ENCODE data around the gene TJP3. TPM values are rescaled to one million over a fixed set of nuclear protein-coding genes. Genes with fewer than 3 reads are reported as not detected.

Gene TJP3
- total and polyA plus RNA-seq, 2 experiments from 2014 or later: 23.7 to 49.2 TPM

DNA sequence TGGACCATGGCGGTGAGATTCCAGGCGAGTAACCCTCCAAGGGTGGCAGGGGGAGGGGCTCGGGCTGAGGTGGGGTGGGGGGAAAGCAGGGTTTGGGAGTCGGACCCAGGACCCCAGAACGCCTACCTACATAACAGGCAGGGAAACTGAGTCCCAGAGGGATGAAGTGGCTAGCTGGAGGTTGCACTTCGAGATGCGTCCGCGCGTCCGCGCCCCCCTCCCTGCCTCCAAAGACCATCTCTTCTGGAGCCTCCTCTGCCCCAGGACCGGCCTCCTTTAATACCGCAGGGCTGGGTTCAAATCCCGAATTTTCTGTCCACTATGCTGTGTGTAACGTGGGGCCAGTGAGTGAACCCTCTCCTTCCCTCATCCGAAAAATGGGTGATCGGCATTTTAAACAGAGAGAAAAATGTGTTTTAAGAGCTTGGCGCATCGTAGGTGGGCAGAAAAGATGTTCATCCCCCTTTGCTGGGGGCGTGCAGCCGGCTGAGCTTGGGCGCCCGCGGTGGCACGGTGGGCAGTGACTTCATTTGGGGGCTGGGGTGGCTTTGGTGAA is 13.8 kb downstream of the TJP3 start:
- Histone ChIP-seq H3K9me3 (ENCODE audit: low read depth) (no peaks in the 10 kb centered on the region), H3K9me2 (replicated peaks; ENCODE audit: insufficient read depth) (no peaks in the 10 kb centered on the region), H2AFZ (no peak overlapping the region), H3K27ac (peak overlapping the region; percentile 65), H3K4me1 (ENCODE audit: insufficient read depth) (peaks cover 9% of the 10 kb centered on the region), H3K4me3 (peak overlapping the region; percentile 61), H3K4me2 (peak overlapping the region; percentile 79), H4K20me1 (ENCODE audit: insufficient read depth, poor library complexity, severe bottlenecking) (peaks cover 19% of the 10 kb centered on the region), H3K36me3 (replicated peaks; ENCODE audit: insufficient read depth, low read depth) (no peaks in the 10 kb centered on the region), H3K27me3 (no peaks in the 10 kb centered on the region), H3K79me2 (peaks cover 23% of the 10 kb centered on the region)
- DNase-seq (ENCODE audit: low spot score): no peak
- WGBS (ENCODE audit: low lambda C conversion rate, missing lambda C conversion rate): 5% methylated on average over 21 of the region's 26 CpGs
- no peak for TF ChIP-seq EZH2phosphoT487 (IDR thresholded peaks at IDR 0.05; ENCODE audit: low read depth, severe bottlenecking, unreplicated experiment)
- TF ChIP-seq, protein P1, sequence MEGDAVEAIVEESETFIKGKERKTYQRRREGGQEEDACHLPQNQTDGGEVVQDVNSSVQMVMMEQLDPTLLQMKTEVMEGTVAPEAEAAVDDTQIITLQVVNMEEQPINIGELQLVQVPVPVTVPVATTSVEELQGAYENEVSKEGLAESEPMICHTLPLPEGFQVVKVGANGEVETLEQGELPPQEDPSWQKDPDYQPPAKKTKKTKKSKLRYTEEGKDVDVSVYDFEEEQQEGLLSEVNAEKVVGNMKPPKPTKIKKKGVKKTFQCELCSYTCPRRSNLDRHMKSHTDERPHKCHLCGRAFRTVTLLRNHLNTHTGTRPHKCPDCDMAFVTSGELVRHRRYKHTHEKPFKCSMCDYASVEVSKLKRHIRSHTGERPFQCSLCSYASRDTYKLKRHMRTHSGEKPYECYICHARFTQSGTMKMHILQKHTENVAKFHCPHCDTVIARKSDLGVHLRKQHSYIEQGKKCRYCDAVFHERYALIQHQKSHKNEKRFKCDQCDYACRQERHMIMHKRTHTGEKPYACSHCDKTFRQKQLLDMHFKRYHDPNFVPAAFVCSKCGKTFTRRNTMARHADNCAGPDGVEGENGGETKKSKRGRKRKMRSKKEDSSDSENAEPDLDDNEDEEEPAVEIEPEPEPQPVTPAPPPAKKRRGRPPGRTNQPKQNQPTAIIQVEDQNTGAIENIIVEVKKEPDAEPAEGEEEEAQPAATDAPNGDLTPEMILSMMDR (IDR thresholded peaks at IDR 0.05; ENCODE audit: poor library complexity): no peak
- TF ChIP-seq EZH2 (IDR thresholded peaks at IDR 0.05; ENCODE audit: borderline replicate concordance): no peak

DNA sequence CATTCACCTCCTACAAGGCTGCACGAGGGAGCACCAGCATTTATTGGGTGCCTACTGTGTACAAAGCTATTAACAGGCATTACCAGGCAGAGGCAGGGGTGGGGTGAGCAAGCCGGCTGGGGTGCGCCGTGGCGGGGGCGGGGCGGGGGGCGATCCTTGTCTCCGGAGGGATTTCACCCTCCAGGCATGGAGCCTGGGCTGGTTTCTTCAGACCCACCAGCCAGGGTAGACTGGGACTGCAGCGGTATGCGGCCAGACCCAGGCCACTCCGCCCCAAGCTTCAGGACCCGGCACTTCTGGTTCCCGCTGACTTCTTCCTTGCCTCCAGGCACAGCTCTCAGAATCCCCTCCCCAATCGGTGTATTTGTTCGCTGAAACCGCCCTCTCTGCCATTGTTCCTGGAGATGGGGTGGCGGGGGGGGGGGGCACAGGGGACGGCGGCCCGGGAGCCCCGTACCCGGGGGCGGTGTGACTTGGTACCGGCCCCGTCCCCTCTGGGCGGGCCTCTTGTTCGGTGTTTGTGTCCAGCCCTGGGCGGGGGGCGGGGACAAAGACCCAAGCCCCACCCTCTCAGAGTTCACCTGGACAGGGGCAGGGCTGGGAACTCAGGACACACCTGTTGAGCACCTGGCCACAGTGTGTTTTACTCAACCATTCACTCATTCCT is 14.4 kb downstream of the TJP3 start:
- H2AFZ ChIP-seq: no peak overlapping the region

DNA sequence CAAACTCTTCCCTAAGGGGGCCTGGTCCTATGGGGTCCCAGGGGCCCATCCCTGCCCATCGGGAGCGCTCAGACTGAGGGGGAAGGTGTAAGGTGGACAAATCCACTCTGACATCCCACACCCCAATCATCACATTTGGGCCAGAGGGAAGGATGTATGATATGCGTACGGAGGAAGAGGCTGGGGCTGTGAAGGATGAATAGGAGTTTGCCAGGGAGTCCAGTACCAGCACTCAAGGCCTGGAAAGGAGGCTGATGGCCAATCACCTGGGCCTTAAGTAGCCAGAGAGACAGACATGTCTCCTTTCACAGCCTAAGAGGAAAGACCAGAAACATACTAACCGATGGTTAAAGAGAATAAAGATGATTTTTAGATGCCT is 14.9 kb downstream of the TJP3 start:
- Histone ChIP-seq H3K4me3 (no peak overlapping the region), H3K4me1 (ENCODE audit: insufficient read depth) (peaks cover 9% of the 10 kb centered on the region), H3K79me2 (peaks cover 26% of the 10 kb centered on the region), H3K36me3 (replicated peaks; ENCODE audit: insufficient read depth, low read depth) (no peaks in the 10 kb centered on the region), H2AFZ (no peak overlapping the region), H3K9me2 (replicated peaks; ENCODE audit: insufficient read depth) (no peaks in the 10 kb centered on the region), H3K9me3 (ENCODE audit: low read depth) (no peaks in the 10 kb centered on the region), H3K4me2 (peak overlapping the region; percentile 79), H3K27ac (peak overlapping the region; percentile 65), H3K27me3 (no peaks in the 10 kb centered on the region), H4K20me1 (ENCODE audit: insufficient read depth, poor library complexity, severe bottlenecking) (peaks cover 19% of the 10 kb centered on the region)
- TF ChIP-seq EZH2phosphoT487 (IDR thresholded peaks at IDR 0.05; ENCODE audit: low read depth, severe bottlenecking, unreplicated experiment) (no peak), EZH2 (IDR thresholded peaks at IDR 0.05; ENCODE audit: borderline replicate concordance) (no peak)
- TF ChIP-seq, protein P1 (IDR thresholded peaks at IDR 0.05; ENCODE audit: poor library complexity): no peak
- 61% methylated on average over 5 of the region's 5 CpGs for WGBS (ENCODE audit: low lambda C conversion rate, missing lambda C conversion rate)
- no peak for DNase-seq (ENCODE audit: low spot score)

More for the DNA sequence above, 14.4 kb downstream of the TJP3 start:
- peak overlapping the region; percentile 65 for H3K27ac ChIP-seq
- H3K4me1 ChIP-seq (ENCODE audit: insufficient read depth): peaks cover 9% of the 10 kb centered on the region
- 6% methylated on average over 24 of the region's 30 CpGs for WGBS (ENCODE audit: low lambda C conversion rate, missing lambda C conversion rate)
- no peaks in the 10 kb centered on the region for H3K9me3 ChIP-seq (ENCODE audit: low read depth)
- H3K4me2 ChIP-seq: peak overlapping the region; percentile 79
- no peaks in the 10 kb centered on the region for H3K9me2 ChIP-seq (replicated peaks; ENCODE audit: insufficient read depth)
- peaks cover 19% of the 10 kb centered on the region for H4K20me1 ChIP-seq (ENCODE audit: insufficient read depth, poor library complexity, severe bottlenecking)
- no peaks in the 10 kb centered on the region for H3K36me3 ChIP-seq (replicated peaks; ENCODE audit: insufficient read depth, low read depth)
- DNase-seq (ENCODE audit: low spot score): peak; percentile 84
- H3K79me2 ChIP-seq: peaks cover 24% of the 10 kb centered on the region
- H3K4me3 ChIP-seq: peak overlapping the region; percentile 61
- TF ChIP-seq EZH2phosphoT487 (IDR thresholded peaks at IDR 0.05; ENCODE audit: low read depth, severe bottlenecking, unreplicated experiment) (no peak), EZH2 (IDR thresholded peaks at IDR 0.05; ENCODE audit: borderline replicate concordance) (no peak)
- TF ChIP-seq, protein P1 (IDR thresholded peaks at IDR 0.05; ENCODE audit: poor library complexity): no peak
- H3K27me3 ChIP-seq: no peaks in the 10 kb centered on the region

All from hepatocyte (in vitro differentiated cells).